Measurements from ENCODE around the gene TMEM212.

TMEM212 gene

GRCh38 chr3:171842864-171843518, at the start of gene TMEM212:
TMEM212 (plus strand) TSS chr3:171843349; CDS start chr3:171843384, 35 bp downstream.
- DNase-seq, result no peak

DNA sequence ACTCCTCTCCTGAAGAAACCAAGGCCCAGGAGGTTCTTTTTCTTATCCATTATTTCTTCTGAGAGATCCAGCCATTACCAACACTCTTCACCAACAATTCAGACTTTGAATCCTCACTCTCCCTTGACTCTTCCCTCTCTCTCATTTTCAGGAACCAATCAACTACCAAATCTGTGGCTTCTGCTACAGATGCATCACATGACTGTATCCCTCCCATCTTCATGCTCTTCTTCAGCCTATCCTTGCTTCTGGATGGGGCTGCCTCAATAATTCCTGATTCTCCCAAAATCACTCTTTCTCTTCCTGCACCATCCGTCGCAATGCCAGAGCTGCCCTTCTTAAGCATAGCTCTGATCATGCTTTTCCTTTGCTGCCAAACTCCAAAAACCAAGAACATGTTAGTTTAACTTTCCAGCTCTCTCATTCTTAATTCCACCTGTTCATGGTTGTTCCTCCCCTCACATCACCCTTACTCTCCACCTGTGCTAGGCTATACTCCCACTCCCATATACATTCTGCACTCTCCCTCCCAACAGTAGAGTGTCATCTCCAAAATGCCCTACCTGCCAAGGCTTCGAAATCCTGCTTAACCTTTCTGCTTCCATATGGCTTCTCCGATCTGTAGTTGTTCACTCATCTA, 46.4 kb upstream of the TMEM212 start:
- no peak for DNase-seq

DNA sequence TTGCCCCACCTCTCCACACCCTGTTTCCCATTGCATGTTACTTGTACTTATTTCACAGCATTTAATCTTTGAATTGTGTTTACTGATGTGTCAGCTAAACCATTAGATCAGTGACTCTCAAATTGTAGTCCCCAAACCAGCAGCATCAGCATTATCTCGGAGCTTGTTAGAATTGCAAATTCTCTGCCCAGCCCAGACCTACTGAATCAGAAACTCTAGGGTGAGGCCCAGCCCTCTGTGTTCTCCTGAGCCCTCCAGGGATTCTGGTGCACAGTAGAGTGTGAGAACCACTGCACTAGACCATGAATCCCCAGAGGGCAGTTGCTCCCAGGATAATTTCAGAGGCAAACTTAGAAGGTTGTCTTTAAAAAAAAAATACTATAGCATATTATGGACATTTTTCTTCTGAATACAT, 45.9 kb upstream of the TMEM212 start:
- DNase-seq, result no peak

GRCh38 chr3:171797873-171798272, 45.3 kb upstream of the TMEM212 start:
- no peak for DNase-seq

GRCh38 chr3:171799501-171799900, 43.6 kb upstream of the TMEM212 start:
- no peak for DNase-seq

- DNase-seq, result no peak
These were observed 41.2 kb upstream of the TMEM212 start for GRCh38 chr3:171801738-171802589.

DNA sequence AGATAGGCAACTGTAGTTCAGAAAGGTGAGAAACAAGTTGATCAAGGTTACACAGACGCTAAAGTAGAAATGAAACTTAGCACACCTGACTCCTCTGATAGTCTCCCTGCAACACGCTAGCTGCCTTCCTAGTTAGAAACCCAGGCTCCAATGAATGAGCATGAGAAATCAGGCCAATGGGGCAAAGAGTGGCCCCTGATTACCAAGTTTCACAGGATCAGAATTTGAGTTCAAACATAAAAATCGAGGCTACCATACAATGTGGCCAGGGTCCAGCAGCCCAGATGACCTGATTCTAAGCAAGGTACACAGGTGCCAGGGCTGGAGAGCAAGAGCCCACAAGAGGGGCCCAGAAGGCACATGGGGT, 40.6 kb upstream of the TMEM212 start:
- DNase-seq, result no peak

GRCh38 chr3:171803044-171803443, 40.1 kb upstream of the TMEM212 start:
- DNase-seq, result no peak

DNA sequence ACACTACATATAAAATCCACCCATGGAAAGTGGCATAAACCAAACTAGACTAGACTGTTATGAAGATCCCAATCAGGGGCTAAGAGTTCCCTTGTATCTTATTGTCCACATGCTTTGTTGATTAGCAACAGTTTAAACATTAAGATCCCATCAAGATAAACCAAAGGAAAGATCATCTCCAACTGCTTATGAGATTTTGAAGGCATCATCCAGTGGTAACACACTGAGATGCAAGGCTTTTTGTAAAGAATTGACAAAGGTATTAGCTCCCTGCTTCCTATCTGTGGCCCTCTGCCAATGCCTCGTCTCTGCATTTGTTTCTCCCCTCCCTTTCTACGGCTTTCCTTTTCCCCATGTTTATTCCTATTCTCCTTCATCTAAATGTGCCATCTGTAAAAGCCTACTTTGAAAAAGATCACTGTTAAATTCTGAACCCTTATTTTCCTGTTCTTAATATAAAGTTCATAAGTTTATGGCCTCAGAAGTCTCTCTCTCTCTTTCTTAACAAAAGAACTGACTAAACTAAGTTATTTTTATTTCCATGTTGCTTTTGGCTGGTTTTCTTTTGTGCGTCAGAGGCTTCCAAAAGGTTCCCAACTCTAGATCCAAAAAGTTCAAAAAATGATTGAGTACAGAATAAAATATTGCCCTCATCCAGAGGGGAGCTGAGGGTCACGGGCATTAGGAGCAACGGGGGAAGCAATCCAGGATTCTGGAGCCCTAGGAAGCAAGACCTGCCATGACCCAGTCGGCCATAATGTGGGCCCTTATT, 38.3 kb upstream of the TMEM212 start:
- no peak for DNase-seq

DNA sequence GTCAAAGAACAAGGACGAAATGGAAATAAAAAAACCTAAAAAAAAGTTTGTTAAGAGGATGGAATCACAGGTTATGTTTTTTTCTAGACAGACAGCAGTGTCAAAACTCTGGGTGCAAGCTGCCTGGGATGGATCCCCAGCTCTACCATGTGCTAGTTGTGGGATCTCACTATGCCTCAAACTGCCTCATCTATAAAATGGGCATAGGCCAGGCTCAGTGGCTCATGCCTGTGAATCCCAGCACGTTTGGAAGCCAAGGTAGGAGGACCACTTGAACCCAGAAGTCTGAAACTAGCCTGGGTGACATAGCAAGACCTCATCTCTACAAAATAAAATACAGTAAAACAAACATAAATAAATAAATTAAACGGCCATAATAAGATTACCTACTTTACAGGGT, 37.5 kb upstream of the TMEM212 start:
- DNase-seq, result no peak

DNA sequence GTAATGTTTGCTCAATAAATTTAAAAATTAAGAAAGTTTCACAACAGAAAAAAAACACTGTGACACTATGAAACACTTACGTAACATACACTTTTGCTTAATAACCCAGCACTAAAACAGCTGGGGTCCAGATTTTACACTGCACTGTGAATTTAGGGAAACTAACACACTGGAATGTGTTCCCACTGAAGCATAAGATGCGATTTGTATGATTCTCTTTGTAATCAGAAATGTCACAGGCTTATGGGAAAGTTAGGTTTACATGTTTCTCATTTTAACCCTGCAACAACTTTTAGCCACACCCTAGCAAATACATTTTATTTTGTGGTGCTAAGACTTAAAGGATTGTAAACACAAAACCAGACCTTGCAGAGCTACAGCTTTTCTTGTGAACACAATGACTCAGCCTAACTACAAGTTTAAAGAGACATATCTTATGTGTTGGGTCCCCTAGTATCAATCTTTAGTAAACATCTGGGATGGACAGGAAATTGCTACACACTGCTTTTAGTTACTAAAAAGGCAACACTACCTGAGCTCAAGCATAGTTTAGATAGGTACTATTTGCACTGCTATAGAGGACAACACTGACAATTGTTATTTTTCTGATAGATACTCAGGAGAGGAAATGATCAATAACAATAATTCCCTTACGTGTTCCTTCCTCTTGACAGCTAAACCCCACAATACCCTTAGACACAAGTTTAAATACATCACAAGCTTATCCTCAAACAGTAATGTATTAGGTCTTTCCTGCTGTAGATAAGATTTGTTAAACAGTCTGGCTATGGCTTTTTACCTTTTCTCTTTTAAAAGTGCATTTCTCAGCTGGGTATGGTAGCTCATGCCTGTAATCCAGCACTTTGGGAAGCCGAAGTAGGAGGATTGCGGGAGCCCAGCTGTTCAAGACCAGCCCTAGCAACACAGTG, 36.7 kb upstream of the TMEM212 start:
- DNase-seq, result no peak

DNA sequence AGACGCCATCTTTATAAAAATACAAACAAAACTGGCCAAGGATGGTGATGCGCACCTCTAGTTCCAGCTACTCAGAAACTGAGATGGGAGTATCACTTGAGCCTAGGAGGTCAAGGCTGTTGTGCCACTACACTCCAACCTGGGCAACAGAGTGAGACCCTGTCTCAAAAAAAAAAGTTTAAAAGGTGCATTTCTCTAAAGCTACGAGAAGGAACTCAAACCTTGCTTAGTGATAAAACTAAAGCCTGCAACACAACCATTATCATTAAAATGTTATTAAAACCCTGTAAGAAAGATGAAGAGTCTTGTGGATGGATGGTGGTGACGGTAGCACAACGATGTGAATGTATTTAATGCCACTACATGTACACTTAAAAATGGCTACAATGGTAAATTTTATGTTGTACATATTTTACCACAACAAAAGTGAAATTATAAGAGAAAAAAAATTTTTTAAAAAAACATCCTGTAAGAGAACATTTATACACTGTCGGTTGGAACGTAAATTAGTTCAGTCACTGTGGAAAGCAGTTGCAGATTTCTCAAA, 35.9 kb upstream of the TMEM212 start:
- no peak for DNase-seq

DNA sequence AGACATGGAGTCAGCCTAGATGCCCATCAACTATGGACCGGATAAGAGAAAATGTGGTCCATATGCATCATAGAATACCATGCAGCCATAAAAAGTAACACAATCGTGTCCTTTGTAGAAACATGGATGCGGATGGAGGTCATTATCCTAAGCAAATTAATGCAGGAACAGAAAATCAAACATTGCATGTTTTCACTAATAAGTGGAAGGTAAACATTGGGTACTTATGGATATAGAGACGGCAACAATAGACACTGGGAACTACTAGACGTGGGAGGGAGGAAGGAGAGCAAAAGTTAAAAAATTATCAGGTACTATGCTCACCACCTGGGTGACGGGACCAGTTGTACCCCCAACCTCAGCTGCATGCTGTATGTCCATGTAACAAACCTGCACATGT, 35.3 kb upstream of the TMEM212 start:
- DNase-seq, result no peak

- no peak for DNase-seq
These were observed 33.6 kb upstream of the TMEM212 start for GRCh38 chr3:171809611-171809860.

DNA sequence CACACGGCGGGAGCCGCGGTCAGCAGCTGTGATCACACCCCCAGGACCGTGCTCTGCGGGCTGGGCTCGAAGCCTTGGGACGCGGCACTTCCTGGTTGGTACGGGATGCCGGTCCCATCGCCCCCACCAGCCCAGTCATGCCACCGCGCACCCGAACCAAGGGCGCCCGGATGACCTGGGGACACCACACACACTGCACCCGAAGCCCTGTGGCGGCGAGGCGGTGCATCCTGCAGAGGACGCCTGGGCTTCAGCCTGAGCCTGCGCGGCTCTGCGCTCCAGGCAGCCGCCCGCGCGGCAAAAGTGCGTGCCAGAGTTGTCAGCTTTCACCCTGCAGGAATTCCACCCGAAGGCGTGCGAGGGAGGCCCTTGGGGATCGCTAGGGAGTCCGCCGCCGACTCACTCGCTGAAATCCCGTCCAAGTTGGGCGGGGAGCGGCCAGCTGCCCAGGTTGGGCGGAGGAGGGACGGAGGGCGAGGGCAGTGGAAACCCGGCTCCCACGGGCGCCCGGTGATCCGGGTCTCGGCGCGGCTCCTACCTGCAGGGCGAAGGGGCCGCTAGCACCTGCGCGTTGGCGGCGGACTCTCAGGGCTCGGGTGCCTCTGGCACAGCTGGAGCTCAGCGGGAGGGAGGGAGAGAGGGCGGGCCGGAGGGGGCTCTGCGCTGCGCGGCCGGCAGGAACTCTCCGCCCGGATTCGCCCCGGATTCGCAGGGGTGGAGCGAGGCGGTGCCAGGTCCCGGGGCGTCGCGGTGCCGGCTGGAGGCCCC, 33.1 kb upstream of the TMEM212 start, which contains the start of gene PLD1:
Gene PLD1, minus strand, starts transcription at position 623 of the 768 bp plus-strand sequence. CDS start 72,432 bp downstream, outside the sequence.
- peak; percentile 40 for DNase-seq

GRCh38 chr3:171810629-171811294, 32.4 kb upstream of the TMEM212 start:
- DNase-seq, result no peak

DNA sequence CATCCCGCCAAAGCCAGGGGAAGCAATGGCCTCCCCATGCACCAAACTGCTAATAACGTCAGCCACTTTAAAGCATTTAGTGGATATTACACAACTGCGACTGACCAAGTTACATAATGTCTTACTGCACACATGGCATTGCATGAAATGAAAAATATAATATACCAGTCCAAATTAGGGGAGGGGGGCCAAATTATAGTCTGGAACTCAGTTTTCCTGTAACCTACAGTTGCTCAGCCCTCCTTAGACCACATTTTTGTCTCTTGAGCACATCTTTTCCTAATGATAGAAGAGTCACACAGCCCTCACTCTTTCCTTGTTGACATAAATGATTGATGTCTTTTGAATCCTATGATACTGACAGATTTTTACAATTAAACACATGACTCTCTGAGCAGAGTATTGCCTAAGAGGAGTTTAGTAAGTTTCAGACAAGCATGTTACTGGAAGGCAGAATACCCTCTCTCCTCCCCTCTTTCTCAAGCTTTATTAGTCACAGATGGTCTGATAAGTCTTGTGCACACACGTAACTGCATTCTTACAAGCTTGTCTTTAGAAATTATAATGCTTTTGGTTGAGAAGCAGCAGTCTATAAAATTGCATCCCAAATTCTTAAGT, 31.7 kb upstream of the TMEM212 start:
- DNase-seq, result no peak

GRCh38 chr3:171811913-171812335, 31.2 kb upstream of the TMEM212 start:
- no peak for DNase-seq

DNA sequence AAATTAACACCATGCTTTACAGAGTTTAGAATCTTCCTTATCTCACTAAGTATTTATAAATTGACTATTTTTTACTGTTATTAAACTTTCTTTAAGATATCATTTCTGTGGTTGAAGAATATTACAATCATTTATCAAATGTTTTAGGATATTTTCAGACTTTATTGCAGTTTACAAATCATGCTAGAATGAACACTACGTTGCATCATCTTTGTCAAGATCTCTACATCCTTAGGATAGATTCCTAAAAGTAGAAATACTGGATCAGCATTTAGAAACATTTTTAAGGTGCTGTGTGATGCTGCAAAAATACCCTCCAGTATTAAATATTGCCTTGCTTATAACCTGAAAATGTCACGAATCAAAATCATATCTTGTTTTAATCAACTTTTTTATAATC, 30.3 kb upstream of the TMEM212 start:
- no peak for DNase-seq

Measured in CD4-positive, alpha-beta T cell treated with Interleukin-10 for 1 hour (primary cell).